ENCODE data around the gene RHAG. TPM values are rescaled to one million over a fixed set of nuclear protein-coding genes. Genes with fewer than 3 reads are reported as not detected.

The RHAG gene
- total RNA-seq, 2 donors from 2014 or later, result not detected

GRCh38 chr6:49563006-49563886 lies 73.4 kb downstream of the RHAG start:
- Histone ChIP-seq H3K27me3 (replicated peaks; ENCODE audit: insufficient read depth) (no peaks in the 10 kb centered on the region), H3K36me3 (no peaks in the 10 kb centered on the region), H3K4me1 (ENCODE audit: control insufficient read depth in 1 of 2, low read depth in 2 of 2) (no peaks in the 10 kb centered on the region), H3K27ac (no peak overlapping the region), H3K9me3 (no peaks in the 10 kb centered on the region), H3K4me3 (no peak overlapping the region)
- TF ChIP-seq CTCF (IDR thresholded peaks at IDR 0.05), result no peak
- DNase-seq (ENCODE audit: low spot score) (no peak), ATAC-seq (ENCODE audit: insufficient number of reproducible peaks, low FRiP score, low read depth) (no peak)

- ATAC-seq (ENCODE audit: insufficient number of reproducible peaks, low FRiP score, low read depth) (no peak), DNase-seq (ENCODE audit: low spot score) (no peak)
- Histone ChIP-seq H3K4me3 (no peak overlapping the region), H3K36me3 (no peaks in the 10 kb centered on the region), H3K4me1 (ENCODE audit: control insufficient read depth in 1 of 2, low read depth in 2 of 2) (no peaks in the 10 kb centered on the region), H3K27ac (no peak overlapping the region), H3K9me3 (no peaks in the 10 kb centered on the region), H3K27me3 (replicated peaks; ENCODE audit: insufficient read depth) (no peaks in the 10 kb centered on the region)
- no peak for TF ChIP-seq CTCF (IDR thresholded peaks at IDR 0.05)
Observed at GRCh38 chr6:49558238-49558637, 78.4 kb downstream of the RHAG start.

GRCh38 chr6:49557177-49557576 lies 79.5 kb downstream of the RHAG start:
- Histone ChIP-seq H3K9me3 (no peaks in the 10 kb centered on the region), H3K36me3 (no peaks in the 10 kb centered on the region), H3K27ac (no peak overlapping the region), H3K4me1 (ENCODE audit: control insufficient read depth in 1 of 2, low read depth in 2 of 2) (no peaks in the 10 kb centered on the region), H3K27me3 (replicated peaks; ENCODE audit: insufficient read depth) (no peaks in the 10 kb centered on the region), H3K4me3 (no peak overlapping the region)
- DNase-seq (ENCODE audit: low spot score) (no peak), ATAC-seq (ENCODE audit: insufficient number of reproducible peaks, low FRiP score, low read depth) (no peak)
- TF ChIP-seq CTCF (IDR thresholded peaks at IDR 0.05), result no peak

- no peak for TF ChIP-seq CTCF (IDR thresholded peaks at IDR 0.05)
- ATAC-seq (ENCODE audit: insufficient number of reproducible peaks, low FRiP score, low read depth), result no peak
Observed at GRCh38 chr6:49556429-49556837, 80.2 kb downstream of the RHAG start.

GRCh38 chr6:49555951-49556350 lies 80.7 kb downstream of the RHAG start:
- H3K9me3 ChIP-seq, result no peaks in the 10 kb centered on the region
- no peak for ATAC-seq (ENCODE audit: insufficient number of reproducible peaks, low FRiP score, low read depth)
- no peak for TF ChIP-seq CTCF (IDR thresholded peaks at IDR 0.05)
- no peak for DNase-seq (ENCODE audit: low spot score)
- peaks cover 3 to 6% of the 10 kb centered on the region in 2 donors for H3K4me1 ChIP-seq (ENCODE audit: control insufficient read depth in 1 of 2, low read depth in 2 of 2)
- no peaks in the 10 kb centered on the region for H3K27me3 ChIP-seq (replicated peaks; ENCODE audit: insufficient read depth)
- no peak overlapping the region for H3K4me3 ChIP-seq
- H3K27ac ChIP-seq, result no peak overlapping the region
- H3K36me3 ChIP-seq, result no peaks in the 10 kb centered on the region

More at GRCh38 chr6:49556429-49556837, 80.2 kb downstream of the RHAG start:
- no peak for DNase-seq (ENCODE audit: low spot score)
- H3K27ac ChIP-seq, result no peak overlapping the region
- no peaks in the 10 kb centered on the region for H3K9me3 ChIP-seq
- H3K4me1 ChIP-seq (ENCODE audit: control insufficient read depth in 1 of 2, low read depth in 2 of 2), result peaks cover under 1 to 3% of the 10 kb centered on the region in 2 donors
- H3K27me3 ChIP-seq (replicated peaks; ENCODE audit: insufficient read depth), result no peaks in the 10 kb centered on the region
- no peaks in the 10 kb centered on the region for H3K36me3 ChIP-seq
- no peak overlapping the region for H3K4me3 ChIP-seq

Other genes with a start within 250 kb of the RHAG start
- gene MMUT, start 173.6 kb downstream of the RHAG start, total RNA-seq, result 10 to 100 TPM; 15.0 to 16.1 TPM
- gene CENPQ, start 173.5 kb downstream of the RHAG start, total RNA-seq, result 1 to 10 TPM; 4.2 to 5.4 TPM
- not detected for gene GLYATL3, start 136.9 kb downstream of the RHAG start, total RNA-seq
- under 1 TPM; 0.42 to 0.54 TPM for gene C6orf141, start 86.2 kb downstream of the RHAG start, total RNA-seq
- not detected for gene CRISP2, start 76.7 kb upstream of the RHAG start, total RNA-seq
- not detected for gene CRISP3, start 107.5 kb upstream of the RHAG start, total RNA-seq
- not detected for gene PGK2, start 150.4 kb upstream of the RHAG start, total RNA-seq
- gene CRISP1, start 229.7 kb upstream of the RHAG start, total RNA-seq, result not detected